HG03457 (cell line): ENCODE results near the gene AOPEP.

Experiments
- ATAC-seq: cut with Tn5 transposase; IDR thresholded peaks from one replicate; pipeline ENCODE4 v1.9.1; 2021; ENCODE audit warnings: moderate number of reproducible peaks; ENCODE audit not compliant: unreplicated experiment

Gene AOPEP

DNA sequence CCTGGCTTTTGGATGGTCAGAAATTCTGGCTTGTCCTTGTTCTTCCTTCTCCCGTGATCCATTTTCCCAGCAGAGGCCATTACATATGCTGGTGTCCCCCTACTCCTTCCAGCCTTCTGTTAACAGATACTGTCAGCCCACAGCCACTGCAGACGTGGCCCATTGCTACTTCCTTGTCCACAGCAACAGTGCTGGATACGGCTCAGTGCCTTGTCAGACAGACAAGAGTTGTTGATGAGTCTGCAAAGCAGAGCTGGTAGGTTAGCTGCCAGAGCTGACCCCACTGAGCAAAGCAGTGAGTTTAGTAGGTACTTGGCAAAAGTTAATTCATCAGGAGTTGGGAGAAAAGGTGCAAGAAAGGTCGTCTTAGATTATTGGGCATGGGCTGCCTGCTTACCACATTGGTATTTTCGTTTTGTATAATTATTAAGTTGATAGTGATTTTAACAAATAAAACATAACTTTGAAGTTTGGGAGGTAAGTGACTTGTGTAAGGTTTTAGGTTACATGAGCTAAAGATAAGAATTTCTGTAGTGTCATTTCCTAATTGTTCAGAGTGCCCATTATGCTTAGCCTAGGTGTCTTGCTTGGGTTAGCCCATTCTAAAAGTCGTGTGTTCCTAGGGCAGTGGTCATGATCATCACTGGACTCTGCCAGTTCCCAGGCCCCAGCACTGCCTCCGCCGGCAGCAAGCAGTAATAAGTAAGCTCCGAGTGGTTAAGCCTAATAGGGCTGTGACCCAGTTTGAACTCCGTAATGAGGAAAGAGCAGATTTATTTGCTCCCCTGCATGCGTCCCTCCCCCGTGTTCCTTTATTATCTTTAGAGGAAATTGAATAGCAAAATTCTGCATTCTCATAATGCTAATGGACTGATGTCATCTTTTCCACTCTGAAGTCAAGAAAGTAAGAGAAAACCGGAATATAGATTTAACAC, 299.0 kb downstream of the AOPEP start:
- no peak for ATAC-seq

- no peak for ATAC-seq
Observed at GRCh38 chr9:95026148-95026524, 299.6 kb downstream of the AOPEP start.

DNA sequence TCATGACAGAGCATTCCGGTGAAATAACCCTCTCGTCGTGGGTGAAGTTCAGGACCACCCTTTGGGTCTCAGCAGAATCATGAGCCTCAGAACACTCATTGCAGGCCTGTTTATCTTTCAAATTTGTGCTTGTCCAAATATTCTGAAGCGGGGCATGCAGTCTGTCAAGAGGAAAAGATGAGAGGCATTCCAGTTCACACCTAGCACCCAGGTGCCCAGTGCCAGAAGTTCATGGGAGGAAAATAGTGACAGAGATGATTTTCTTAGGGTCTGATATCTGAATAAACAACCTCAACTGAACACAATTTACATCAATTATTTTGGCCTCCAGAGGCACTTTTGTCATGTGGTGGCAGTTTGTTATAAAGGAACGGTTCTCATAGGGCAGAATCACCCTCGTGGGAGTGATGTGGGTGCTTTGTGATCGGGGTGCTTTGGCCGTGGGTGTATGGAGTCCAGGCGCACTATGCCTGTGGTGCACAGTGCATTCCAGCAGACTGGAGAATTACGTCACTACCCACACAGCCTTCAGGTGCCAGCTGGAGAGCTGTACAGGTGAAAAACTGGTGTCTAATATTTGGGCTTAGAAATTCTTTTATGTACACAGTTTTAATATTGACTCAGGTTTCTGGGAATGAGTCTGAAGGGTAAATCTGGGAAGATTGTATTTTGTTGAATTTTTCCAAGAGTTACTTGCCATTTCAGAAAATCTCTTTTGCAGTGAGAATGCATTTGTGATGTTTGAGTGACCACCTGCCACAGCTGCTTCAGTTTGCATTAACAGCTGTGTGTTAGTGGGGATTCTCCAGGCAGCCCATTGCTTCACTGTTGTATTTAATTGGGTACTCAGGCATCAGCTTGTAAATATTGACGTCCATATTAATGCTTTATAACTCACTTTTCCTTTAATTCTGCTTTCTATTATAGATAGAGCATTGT, 301.7 kb downstream of the AOPEP start:
- no peak for ATAC-seq

- ATAC-seq = no peak
Observed at GRCh38 chr9:95028853-95029219, 302.3 kb downstream of the AOPEP start.

DNA sequence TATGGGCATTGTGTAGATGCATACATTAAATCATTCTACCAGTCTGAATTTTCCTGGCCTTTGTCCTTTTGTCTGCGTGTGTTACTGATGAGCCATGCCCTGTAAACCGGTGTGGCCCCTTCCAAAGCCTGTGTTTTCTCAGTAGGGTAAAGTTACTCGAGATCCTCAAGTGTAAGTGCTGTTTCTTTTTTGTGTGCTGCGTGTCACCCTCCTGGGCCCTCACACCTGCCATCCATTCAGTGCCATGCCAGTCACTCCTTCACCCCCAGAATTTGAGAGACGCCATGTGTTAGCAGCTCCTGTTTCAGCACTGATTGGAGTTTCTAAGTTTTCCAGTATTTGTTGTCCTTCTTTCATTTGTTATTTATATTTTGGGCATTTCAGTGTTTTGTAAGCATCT, 302.8 kb downstream of the AOPEP start:
- no peak for ATAC-seq

GRCh38 chr9:95029720-95030119, 303.2 kb downstream of the AOPEP start:
- ATAC-seq = no peak

GRCh38 chr9:95030344-95030743, 303.8 kb downstream of the AOPEP start:
- ATAC-seq = no peak

DNA sequence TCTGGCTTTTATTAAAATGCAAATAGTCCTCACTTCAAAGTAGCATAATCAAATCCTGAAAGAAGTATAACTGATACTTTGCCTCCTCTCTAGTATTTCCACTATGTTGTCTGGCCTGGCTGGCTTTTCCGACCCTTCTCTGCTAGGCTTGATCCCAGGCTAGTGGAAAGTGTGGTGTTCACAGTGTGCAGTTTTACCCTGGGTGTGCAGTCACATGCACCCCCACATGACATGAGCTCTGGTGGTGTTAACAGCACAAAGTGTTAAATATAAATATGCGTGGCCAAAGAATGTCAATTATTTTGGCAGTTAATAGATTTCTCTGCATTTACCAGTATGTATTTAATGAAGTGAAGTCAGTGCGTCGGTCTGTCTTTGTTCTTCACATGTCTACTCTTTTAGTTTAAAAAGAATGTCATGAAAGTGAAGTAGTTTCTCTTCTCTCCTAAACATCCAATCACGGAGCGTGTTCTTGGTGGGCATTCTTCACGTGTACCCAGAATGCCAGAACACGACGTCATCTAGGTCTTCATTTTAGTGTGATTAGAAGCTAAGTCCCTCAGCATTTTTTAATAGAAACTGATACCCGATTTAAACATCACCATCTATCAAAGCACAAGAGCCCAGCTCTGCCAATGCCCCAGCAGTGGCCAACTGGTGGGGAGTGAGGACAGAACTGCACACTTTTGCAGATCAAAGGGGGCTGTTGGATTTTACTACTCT, 304.6 kb downstream of the AOPEP start:
- ATAC-seq = no peak

DNA sequence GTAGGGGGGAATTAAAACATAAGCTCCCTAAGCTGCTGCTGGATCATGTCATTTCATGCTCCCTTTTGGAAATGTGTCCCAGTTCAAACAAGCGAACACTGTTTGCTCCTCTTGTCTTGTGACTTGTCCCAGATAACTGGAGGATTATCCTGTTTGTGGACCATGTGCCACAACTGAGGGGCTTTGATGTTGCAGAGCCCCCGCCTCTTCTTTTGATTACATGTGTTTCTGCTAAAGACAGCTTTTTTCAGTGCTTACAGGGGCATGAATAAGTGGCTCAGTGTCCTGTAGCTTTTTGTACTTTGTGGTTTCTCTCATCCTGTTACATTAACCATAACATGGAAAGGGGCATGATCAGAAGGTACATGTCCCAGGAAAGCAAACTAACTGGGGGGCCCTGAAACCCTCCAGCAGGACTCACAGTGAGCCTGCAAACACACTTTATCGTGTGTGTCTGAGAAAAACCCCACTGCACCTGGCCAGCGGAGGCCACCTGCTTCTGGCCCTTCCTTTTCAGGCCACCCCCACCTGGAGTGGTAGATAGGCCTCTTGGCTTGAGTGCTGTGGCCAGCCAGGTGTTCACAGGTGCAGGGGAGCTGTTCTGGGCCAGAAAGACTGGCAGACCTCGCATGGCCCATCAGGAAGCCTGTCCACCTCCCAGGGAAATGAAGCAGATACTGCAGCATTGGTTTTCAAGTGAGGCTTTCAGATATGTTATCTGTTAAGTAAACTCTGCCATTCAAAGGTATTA, 305.4 kb downstream of the AOPEP start:
- ATAC-seq = no peak

- no peak for ATAC-seq
Observed at GRCh38 chr9:95032580-95033341, 306.3 kb downstream of the AOPEP start.

- ATAC-seq = no peak
Observed at GRCh38 chr9:95035846-95036245, 309.3 kb downstream of the AOPEP start.

- ATAC-seq = no peak
Observed at GRCh38 chr9:95036676-95037075, 310.2 kb downstream of the AOPEP start.

DNA sequence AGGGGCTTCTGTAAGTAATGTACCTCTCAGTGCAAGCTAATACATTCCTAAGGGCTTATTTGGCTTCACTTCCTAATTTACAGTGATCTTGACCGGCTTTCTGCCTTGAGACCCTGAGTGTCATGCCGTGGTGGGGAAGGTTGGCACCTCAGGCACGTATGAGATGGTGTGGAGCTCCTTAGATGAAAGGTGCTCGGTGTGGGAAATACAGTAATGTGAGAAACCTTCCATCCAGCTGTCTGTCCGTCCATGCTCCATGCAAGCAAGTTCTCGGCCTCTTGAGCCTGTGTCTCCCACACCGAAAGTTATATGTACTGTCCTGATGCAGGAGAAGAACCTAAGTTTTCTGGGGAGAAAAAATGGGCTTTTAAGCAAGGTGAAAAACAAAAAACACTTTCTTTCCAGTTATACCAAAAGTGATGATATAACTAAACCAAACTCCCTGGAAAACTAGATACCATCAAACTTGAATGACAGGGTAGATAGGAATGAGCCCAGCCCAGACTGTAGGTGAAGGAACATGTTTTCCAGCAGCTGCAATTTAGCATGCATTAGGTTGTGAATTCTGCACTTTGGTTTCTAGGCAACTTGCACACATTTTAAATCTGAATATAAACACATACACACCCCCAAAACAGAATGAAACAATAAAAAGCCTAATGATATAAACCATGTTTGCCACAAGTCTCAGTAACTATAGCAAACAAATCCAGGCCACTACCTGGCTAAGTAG, 311.5 kb downstream of the AOPEP start:
- no peak for ATAC-seq

DNA sequence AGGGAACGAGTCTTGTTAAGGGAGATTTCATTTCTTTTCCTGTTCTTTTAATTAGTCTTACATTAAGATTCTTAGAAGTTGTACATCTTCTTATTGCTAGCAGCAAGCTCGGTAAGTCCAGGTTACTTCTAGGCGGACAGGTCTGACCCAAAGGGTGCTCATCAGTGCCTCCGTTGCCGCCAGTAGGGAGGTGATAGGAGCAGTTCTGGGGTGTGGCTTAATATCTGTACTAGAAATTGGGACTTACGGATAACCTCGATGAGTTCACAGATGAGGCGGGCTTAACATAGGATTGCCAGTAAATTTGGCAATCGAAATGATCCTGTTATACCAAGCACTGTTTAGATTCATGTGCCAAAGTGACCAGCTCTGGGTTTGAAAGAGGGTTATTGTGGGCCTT, 312.2 kb downstream of the AOPEP start:
- no peak for ATAC-seq

- ATAC-seq = no peak
Observed at GRCh38 chr9:95040106-95040505, 313.6 kb downstream of the AOPEP start.

DNA sequence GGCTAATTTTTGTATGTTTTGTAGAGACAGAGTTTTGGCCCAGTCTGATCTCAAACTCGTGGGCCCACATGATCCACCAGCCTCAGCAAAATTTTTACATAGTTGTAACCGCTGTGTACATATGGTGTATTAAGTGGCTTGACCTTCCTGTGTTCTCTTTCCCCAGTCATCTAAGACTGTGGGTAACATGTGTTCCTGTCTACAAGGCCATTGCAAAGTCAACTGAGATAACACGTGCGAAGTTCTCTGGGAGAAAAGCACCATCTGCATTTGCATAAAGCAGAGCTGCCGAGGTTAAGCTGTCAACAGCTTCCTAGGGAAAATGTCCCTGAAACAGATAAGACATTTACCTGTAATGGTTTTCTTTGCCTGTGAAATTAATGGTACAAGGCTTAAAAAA, 317.3 kb downstream of the AOPEP start:
- ATAC-seq = no peak

GRCh38 chr9:95044731-95045508, 318.4 kb downstream of the AOPEP start:
- ATAC-seq = no peak

GRCh38 chr9:95045751-95046150, 319.3 kb downstream of the AOPEP start:
- ATAC-seq = no peak
